Lung (tissue), 12 donors: Measurements from ENCODE around the gene DOK6. TPM values are rescaled to one million over a fixed set of nuclear protein-coding genes. Genes with fewer than 3 reads are reported as not detected.

ENCODE experiments used
- ATAC-seq: fragments of 200-7000 bp; cut with Tn5 transposase; one replicate; pipeline ENCODE4 v1.9.1; 2020; ENCODE audit warnings: moderate number of reproducible peaks; ENCODE audit not compliant: insufficient read depth, low FRiP score
- DNase-seq, 3 donors: peaks; one replicate each; pipeline ENCODE4 v3.0.0-alpha.2; 2013 to 2017
- H3K27ac ChIP-seq, 2 donors: one replicate each; pipeline ENCODE4 v1.5.1; 2013; ENCODE audit warnings: mild to moderate bottlenecking in 2 of 2, moderate library complexity in 2 of 2, control low read depth in 1 of 2, inconsistent platforms in 1 of 2, low read depth in 1 of 2, low read length in 1 of 2
- H3K27me3 ChIP-seq, 3 donors: one replicate each; pipeline ENCODE4 v1.5.1; 2013; ENCODE audit warnings: low read length in 2 of 3; ENCODE audit not compliant: control insufficient read depth in 3 of 3, insufficient read depth in 3 of 3
- H3K36me3 ChIP-seq, 4 donors: one replicate each; pipeline ENCODE4 v1.5.1; 2013; ENCODE audit warnings: low read length in 4 of 4, mild to moderate bottlenecking in 1 of 4, moderate library complexity in 1 of 4; ENCODE audit not compliant: control insufficient read depth in 4 of 4, insufficient read depth in 4 of 4
- H3K4me1 ChIP-seq, 5 donors: one replicate each; pipeline ENCODE4 v1.5.1; 2013; ENCODE audit warnings: low read length in 5 of 5, mild to moderate bottlenecking in 2 of 5, moderate library complexity in 1 of 5; ENCODE audit not compliant: control insufficient read depth in 5 of 5, insufficient read depth in 5 of 5
- H3K4me3 ChIP-seq: one replicate; pipeline ENCODE4 v1.5.1; 2013; ENCODE audit warnings: mild to moderate bottlenecking, control low read depth, moderate library complexity
- H3K9ac ChIP-seq, 2 donors: one replicate each; pipeline ENCODE4 v1.5.1; 2013; ENCODE audit warnings: low read length in 2 of 2, control low read depth in 1 of 2; ENCODE audit not compliant: insufficient read depth in 1 of 2
- H3K9me3 ChIP-seq, 4 donors: one replicate each; pipeline ENCODE4 v1.5.1; 2013; ENCODE audit warnings: low read length in 3 of 4, mild to moderate bottlenecking in 1 of 4, moderate library complexity in 1 of 4; ENCODE audit not compliant: control insufficient read depth in 4 of 4, insufficient read depth in 3 of 4
- WGBS, 2 donors: extraction: QIAGEN DNeasy Blood & Tissue Kit; methylation state at CpG; one replicate each; pipeline ENCODE4 v1.1.7; 2013; 5-methylcytosine and 5-hydroxymethylcytosine counted together
- polyA plus RNA-seq, 2 donors: library from polyadenylated mRNA; stranded (reverse); fragments of 200-250 nt; gene quantifications; one replicate each; pipeline ENCODE4 v1.2.1, GENCODE V29; 2013
- total RNA-seq, 2 donors: library from RNA; depleted of rRNA in 1 of 2; stranded (reverse); fragments of >200 nt in 1 of 2; gene quantifications; one replicate each; pipeline ENCODE4 v1.2.1, GENCODE V29; 2014 to 2021
- TF ChIP-seq, protein P1 (sequence below): IDR thresholded peaks from 2 replicates; pipeline ENCODE4 v1.5.1; 2012; ENCODE audit warnings: mild to moderate bottlenecking; ENCODE audit errors: control extremely low read depth, extremely low read depth
- donor health status: control.
- donor health status: control.
- donor health status: Bipolar disorder and iron deficiency.
- donor health status: healthy.
- donor health status: DM: yes; HTN: yes; CAD: no.

Gene DOK6
- total and polyA plus RNA-seq, 4 donors = 0.61 to 21.3 (median 2.7) TPM

DNA sequence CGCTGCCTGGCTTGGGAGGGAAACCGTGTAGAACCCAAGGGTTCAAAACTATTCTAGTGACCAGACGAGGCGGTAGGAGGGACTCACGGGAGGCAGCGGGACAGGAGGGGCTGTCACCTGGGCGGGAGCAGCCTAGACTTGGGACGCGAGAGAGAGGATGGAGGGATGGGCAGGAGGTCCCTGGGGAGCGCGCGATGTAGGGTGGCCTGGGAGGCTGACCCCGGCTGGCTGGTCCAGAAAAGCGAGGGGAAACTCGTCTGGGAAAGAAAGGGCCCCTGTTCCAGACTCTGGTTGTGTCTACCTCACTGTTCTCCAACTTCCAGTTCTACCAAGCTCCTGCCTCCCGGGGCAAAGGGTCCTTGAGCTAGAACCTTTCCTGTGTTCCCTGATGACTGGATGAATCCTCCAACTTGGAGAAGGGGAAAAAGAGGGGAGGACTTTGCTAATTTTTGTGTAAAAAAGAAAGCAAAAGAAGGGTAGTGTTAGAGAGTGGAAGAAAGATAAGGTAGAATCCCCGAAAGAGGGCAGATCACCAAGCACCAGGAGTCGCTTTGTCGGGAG lies 1.4 kb downstream of the DOK6 start:
- 6 to 12% methylated on average over 19 of the region's 19 CpGs for WGBS, 2 donors
- ATAC-seq (no peak), DNase-seq (peak; percentile 16 to 33 (median 26))
- TF ChIP-seq, protein P1, sequence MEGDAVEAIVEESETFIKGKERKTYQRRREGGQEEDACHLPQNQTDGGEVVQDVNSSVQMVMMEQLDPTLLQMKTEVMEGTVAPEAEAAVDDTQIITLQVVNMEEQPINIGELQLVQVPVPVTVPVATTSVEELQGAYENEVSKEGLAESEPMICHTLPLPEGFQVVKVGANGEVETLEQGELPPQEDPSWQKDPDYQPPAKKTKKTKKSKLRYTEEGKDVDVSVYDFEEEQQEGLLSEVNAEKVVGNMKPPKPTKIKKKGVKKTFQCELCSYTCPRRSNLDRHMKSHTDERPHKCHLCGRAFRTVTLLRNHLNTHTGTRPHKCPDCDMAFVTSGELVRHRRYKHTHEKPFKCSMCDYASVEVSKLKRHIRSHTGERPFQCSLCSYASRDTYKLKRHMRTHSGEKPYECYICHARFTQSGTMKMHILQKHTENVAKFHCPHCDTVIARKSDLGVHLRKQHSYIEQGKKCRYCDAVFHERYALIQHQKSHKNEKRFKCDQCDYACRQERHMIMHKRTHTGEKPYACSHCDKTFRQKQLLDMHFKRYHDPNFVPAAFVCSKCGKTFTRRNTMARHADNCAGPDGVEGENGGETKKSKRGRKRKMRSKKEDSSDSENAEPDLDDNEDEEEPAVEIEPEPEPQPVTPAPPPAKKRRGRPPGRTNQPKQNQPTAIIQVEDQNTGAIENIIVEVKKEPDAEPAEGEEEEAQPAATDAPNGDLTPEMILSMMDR = no peak
- Histone ChIP-seq H3K4me3 (peak overlapping the region; percentile 27), H3K27me3 (peaks cover 2 to 23% (median 7%) of the 10 kb centered on the region in 3 donors), H3K27ac (no peak overlapping the region), H3K9ac (peak overlapping the region in 1 of 2 donors; percentile 57), H3K4me1 (peaks cover 0 to 19% (median 0%) of the 10 kb centered on the region in 5 donors), H3K9me3 (peaks cover 0 to under 1% (median 0%) of the 10 kb centered on the region in 4 donors), H3K36me3 (no peaks in the 10 kb centered on the region)

DNA sequence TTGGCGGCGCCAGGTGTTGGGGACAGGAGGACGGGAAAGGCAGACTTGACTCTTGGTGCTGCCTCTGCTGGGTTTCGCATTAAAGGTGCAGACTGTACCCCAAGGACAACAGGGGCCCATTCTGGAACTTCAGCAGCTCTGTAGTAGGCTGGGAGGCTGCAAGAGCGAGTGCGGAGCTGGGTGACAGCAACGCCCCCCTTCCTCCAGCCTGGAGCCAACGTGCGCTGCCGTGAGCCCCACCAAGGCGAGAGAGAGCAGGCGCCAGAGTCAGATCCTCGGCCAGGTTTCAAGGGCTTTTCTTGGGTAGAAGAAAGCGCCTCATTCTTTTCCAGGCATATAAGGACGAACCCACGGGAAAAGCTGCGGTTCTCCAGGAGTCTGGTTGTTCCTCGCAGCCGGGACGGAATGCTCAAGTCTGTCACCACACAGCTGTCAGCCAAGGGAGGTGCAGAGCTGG lies 1.9 kb downstream of the DOK6 start:
- peak overlapping the region in 1 of 2 donors; percentile 57 for H3K9ac ChIP-seq
- peaks cover 0 to 19% (median 0%) of the 10 kb centered on the region in 5 donors for H3K4me1 ChIP-seq
- no peak for ATAC-seq
- no peak overlapping the region for H3K27ac ChIP-seq
- peak overlapping the region; percentile 6 for H3K4me3 ChIP-seq
- no peaks in the 10 kb centered on the region for H3K9me3 ChIP-seq
- peaks cover 2 to 23% (median 7%) of the 10 kb centered on the region in 3 donors for H3K27me3 ChIP-seq
- H3K36me3 ChIP-seq = no peaks in the 10 kb centered on the region
- TF ChIP-seq, protein P1 = no peak
- 14 to 25% methylated on average over 20 of the region's 20 CpGs for WGBS, 2 donors
- peak; percentile 34 to 49 (median 40) for DNase-seq

DNA sequence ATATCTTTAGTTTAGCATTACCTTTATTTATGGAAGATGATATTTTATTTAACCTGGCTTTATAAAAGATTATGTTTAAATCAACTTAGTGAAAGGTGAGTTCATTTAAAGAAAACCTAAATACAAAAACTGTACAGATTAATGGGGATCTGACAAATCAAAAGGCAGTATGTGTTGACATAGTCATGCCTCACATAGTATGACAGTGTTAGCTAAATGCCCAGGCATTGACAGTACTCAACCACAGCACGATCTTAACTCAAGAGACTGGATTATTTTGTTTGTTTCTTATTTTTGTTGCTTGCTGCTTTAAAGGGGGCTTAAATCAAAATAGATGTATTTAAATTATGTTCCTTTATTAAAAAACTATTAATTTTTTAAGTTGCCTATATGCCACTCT lies 7.8 kb downstream of the DOK6 start:
- Histone ChIP-seq H3K36me3 (no peaks in the 10 kb centered on the region), H3K9ac (no peak overlapping the region), H3K27me3 (peaks cover 0 to 7% (median 0%) of the 10 kb centered on the region in 3 donors), H3K27ac (no peak overlapping the region), H3K4me1 (no peaks in the 10 kb centered on the region), H3K4me3 (no peak overlapping the region), H3K9me3 (no peaks in the 10 kb centered on the region)
- TF ChIP-seq, protein P1 = no peak
- ATAC-seq (no peak), DNase-seq (no peak)
- WGBS, 2 donors = 83 to 94% methylated on average over 1 of the region's 1 CpG

DNA sequence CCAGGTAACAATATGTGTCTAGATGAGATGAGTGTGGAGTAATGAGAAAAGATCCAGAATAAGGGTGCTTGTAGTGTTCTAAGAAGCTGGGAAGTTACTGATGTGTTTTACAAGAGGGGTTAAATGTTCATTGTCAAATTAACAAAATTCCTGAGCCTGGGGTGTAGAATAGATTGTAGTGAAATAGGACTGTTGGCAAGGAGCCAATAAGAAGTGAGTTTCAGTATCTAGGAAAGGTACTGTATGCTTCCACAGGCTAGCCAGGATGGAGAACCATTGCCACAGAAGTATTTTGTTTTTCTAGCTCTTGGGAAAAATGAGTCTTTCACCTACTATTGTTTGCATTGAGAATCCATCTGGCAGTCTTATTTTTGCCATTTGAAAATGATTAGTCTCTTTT lies 10.5 kb downstream of the DOK6 start:
- Histone ChIP-seq H3K4me3 (no peak overlapping the region), H3K27ac (no peak overlapping the region), H3K4me1 (no peaks in the 10 kb centered on the region), H3K9ac (no peak overlapping the region), H3K9me3 (no peaks in the 10 kb centered on the region), H3K36me3 (no peaks in the 10 kb centered on the region), H3K27me3 (no peaks in the 10 kb centered on the region)
- TF ChIP-seq, protein P1 = no peak
- no peak for ATAC-seq
- DNase-seq = no peak
